Measurements from ENCODE around the gene LRRFIP1. TPM values are rescaled to one million over a fixed set of nuclear protein-coding genes. Genes with fewer than 3 reads are reported as not detected.

LRRFIP1 gene
- polyA plus RNA-seq, 1 donor (not counting 4 experiments of a cell fraction or from before 2014, with no cell fraction given): 115 TPM

DNA sequence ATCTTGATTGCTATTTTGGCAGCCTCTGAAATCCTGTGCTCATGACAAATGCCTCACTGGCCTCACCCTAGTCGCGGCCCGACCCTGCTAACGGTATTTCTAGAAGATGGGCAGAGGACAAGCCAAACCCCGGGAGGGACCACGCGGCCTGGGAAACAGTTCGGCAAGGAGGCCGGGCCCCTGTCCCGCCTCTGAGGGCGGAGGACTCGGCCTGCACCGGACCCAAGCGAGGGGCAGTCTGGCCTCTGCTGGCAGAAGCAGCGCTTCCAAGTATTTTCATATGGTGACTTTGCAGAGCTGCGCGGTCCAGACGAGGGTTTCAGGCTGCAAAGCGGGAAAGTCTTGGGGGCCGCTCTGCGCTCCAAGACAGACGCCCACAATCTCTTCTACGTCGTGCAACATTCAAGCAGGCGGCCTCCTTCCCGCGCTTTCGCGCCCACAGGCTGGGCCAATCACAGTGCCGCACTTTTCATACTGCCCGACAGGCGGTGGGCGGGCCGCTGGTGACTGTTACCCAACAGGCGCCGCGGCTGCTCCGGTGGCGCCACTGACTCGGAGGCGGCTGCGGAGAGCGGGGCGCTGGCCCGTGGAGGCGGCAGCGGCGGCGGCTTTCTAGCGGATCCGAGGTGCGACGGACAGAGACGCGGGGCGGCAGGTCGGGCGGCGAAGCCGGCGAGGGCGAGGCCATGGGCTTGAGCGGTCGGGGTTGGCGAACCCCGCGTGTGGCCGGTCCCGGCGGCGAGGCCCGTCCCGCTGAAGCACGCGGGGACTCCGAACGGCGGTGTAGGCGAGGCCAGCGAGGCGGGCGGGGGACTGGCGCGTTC is 171.1 kb downstream of the LRRFIP1 start, which contains the start of gene RBM44:
Gene RBM44, plus strand, starts transcription at position 544 of the 824 bp plus-strand sequence. CDS start 14,831 bp downstream, outside the sequence.
- no peaks in the 10 kb centered on the region for H3K27me3 ChIP-seq (ENCODE audit: control insufficient read depth, extremely low read depth, insufficient read depth, low read length)
- no peak within 1 kb of the TSS for H3K9ac ChIP-seq (ENCODE audit: control insufficient read depth, extremely low read depth, insufficient read depth, low read length)
- no peaks in the 10 kb centered on the region for H3K4me1 ChIP-seq (ENCODE audit: control insufficient read depth, extremely low read depth, insufficient read depth, low read length)
- TF ChIP-seq, protein P1, sequence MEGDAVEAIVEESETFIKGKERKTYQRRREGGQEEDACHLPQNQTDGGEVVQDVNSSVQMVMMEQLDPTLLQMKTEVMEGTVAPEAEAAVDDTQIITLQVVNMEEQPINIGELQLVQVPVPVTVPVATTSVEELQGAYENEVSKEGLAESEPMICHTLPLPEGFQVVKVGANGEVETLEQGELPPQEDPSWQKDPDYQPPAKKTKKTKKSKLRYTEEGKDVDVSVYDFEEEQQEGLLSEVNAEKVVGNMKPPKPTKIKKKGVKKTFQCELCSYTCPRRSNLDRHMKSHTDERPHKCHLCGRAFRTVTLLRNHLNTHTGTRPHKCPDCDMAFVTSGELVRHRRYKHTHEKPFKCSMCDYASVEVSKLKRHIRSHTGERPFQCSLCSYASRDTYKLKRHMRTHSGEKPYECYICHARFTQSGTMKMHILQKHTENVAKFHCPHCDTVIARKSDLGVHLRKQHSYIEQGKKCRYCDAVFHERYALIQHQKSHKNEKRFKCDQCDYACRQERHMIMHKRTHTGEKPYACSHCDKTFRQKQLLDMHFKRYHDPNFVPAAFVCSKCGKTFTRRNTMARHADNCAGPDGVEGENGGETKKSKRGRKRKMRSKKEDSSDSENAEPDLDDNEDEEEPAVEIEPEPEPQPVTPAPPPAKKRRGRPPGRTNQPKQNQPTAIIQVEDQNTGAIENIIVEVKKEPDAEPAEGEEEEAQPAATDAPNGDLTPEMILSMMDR (optimal IDR thresholded peaks at IDR 0.05 in 1 of 3, IDR thresholded peaks at IDR 0.05 in 1 of 3, conservative IDR thresholded peaks at IDR 0.05 in 1 of 3; ENCODE audit: extremely low read depth in 1 of 3, insufficient read depth in 2 of 3, low read length in 3 of 3): no peak
- no peak for TF ChIP-seq EZH2 (IDR thresholded peaks at IDR 0.05; ENCODE audit: low read length)
- dilution Hi-C loops (cut with MboI; ENCODE audit: extremely low pct_ligation_motif_present, low sequenced_read_pairs): no loop called here
- H3K4me2 ChIP-seq (ENCODE audit: control insufficient read depth, extremely low read depth, insufficient read depth, low read depth, low read length): no peak within 1 kb of the TSS
- no peak for DNase-seq (ENCODE audit: low read depth, low spot score)
- no peak within 1 kb of the TSS for H3K4me3 ChIP-seq (ENCODE audit: control insufficient read depth in 2 of 3, extremely low read depth in 1 of 3, insufficient read depth in 2 of 3, low read depth in 1 of 3, low read length in 3 of 3)
- no peaks in the 10 kb centered on the region for H3K9me3 ChIP-seq (ENCODE audit: control insufficient read depth, low read depth, low read length)
- H2AFZ ChIP-seq (ENCODE audit: control insufficient read depth, low read length): no peak within 1 kb of the TSS
- no peaks in the 10 kb centered on the region for H3K36me3 ChIP-seq (ENCODE audit: control insufficient read depth in 2 of 2, extremely low read depth in 1 of 2, insufficient read depth in 2 of 2, low read length in 2 of 2)
- no peaks in the 10 kb centered on the region for H3K79me2 ChIP-seq (ENCODE audit: control insufficient read depth, insufficient read depth, low read length)
- no peak within 1 kb of the TSS for H3K27ac ChIP-seq (ENCODE audit: control insufficient read depth, insufficient read depth, low read length)
- no peaks in the 10 kb centered on the region for H3K9me1 ChIP-seq (ENCODE audit: control insufficient read depth, extremely low read depth, insufficient read depth, low read length)
- no peak for FAIRE-seq
- H4K20me1 ChIP-seq (ENCODE audit: control insufficient read depth, extremely low read depth, insufficient read depth, low read length): no peaks in the 10 kb centered on the region

GRCh38 chr2:237799060-237799428 is 171.7 kb downstream of the LRRFIP1 start:
- Histone ChIP-seq H3K9me3 (ENCODE audit: control insufficient read depth, low read depth, low read length) (no peaks in the 10 kb centered on the region), H3K9ac (ENCODE audit: control insufficient read depth, extremely low read depth, insufficient read depth, low read length) (no peak overlapping the region), H3K4me1 (ENCODE audit: control insufficient read depth, extremely low read depth, insufficient read depth, low read length) (no peaks in the 10 kb centered on the region), H3K36me3 (ENCODE audit: control insufficient read depth in 2 of 2, extremely low read depth in 1 of 2, insufficient read depth in 2 of 2, low read length in 2 of 2) (no peaks in the 10 kb centered on the region), H3K27ac (ENCODE audit: control insufficient read depth, insufficient read depth, low read length) (no peak overlapping the region), H3K4me2 (ENCODE audit: control insufficient read depth, extremely low read depth, insufficient read depth, low read depth, low read length) (no peak overlapping the region), H4K20me1 (ENCODE audit: control insufficient read depth, extremely low read depth, insufficient read depth, low read length) (no peaks in the 10 kb centered on the region), H3K4me3 (ENCODE audit: control insufficient read depth in 2 of 3, extremely low read depth in 1 of 3, insufficient read depth in 2 of 3, low read depth in 1 of 3, low read length in 3 of 3) (no peak overlapping the region), H3K27me3 (ENCODE audit: control insufficient read depth, extremely low read depth, insufficient read depth, low read length) (no peaks in the 10 kb centered on the region), H2AFZ (ENCODE audit: control insufficient read depth, low read length) (no peak overlapping the region), H3K79me2 (ENCODE audit: control insufficient read depth, insufficient read depth, low read length) (no peaks in the 10 kb centered on the region), H3K9me1 (ENCODE audit: control insufficient read depth, extremely low read depth, insufficient read depth, low read length) (no peaks in the 10 kb centered on the region)
- FAIRE-seq (no peak), DNase-seq (ENCODE audit: low read depth, low spot score) (no peak)
- TF ChIP-seq EZH2 (IDR thresholded peaks at IDR 0.05; ENCODE audit: low read length): no peak
- TF ChIP-seq, protein P1 (optimal IDR thresholded peaks at IDR 0.05 in 1 of 3, IDR thresholded peaks at IDR 0.05 in 1 of 3, conservative IDR thresholded peaks at IDR 0.05 in 1 of 3; ENCODE audit: extremely low read depth in 1 of 3, insufficient read depth in 2 of 3, low read length in 3 of 3): no peak
- dilution Hi-C loops (cut with MboI; ENCODE audit: extremely low pct_ligation_motif_present, low sequenced_read_pairs): no loop called here
